Calu3 (cell line): ENCODE measurements around the gene SSNA1. TPM values are rescaled to one million over a fixed set of nuclear protein-coding genes. Genes with fewer than 3 reads are reported as not detected.

ENCODE experiments used
- BruUV-seq: library from RNA; stranded (reverse); fragments of 400-500 nt; replicated peaks from 2 replicates; lab custom pipeline; 2021; lab: Mats Ljungman, UMichigan
- CTCF ChIA-PET: fragments of 300-600 bp; sonication (Branson Sonifier 250); formaldehyde crosslinking; loops from one replicate; lab custom pipeline; 2022; ENCODE audit warnings: antibody characterized with exemption; lab: Charles Lee
- DNase-seq: peaks from one replicate; pipeline ENCODE4 v3.0.0; 2022
- H3K27ac Mint-ChIP-seq: one replicate; pipeline ENCODE4 v1.8.0; 2022; ENCODE audit warnings: mixed read lengths; ENCODE audit not compliant: unreplicated experiment
- H3K27me3 Mint-ChIP-seq: one replicate; pipeline ENCODE4 v1.8.0; 2022; ENCODE audit warnings: mixed read lengths; ENCODE audit not compliant: unreplicated experiment
- H3K36me3 Mint-ChIP-seq: one replicate; pipeline ENCODE4 v1.8.0; 2022; ENCODE audit warnings: mild to moderate bottlenecking, moderate library complexity, mixed read lengths; ENCODE audit not compliant: insufficient read depth, unreplicated experiment
- H3K4me1 Mint-ChIP-seq: one replicate; pipeline ENCODE4 v1.8.0; 2022; ENCODE audit warnings: mild to moderate bottlenecking, low read depth, mixed read lengths; ENCODE audit not compliant: unreplicated experiment
- H3K4me3 Mint-ChIP-seq: one replicate; pipeline ENCODE4 v1.8.0; 2022; ENCODE audit warnings: mild to moderate bottlenecking, low read depth, moderate library complexity, mixed read lengths; ENCODE audit not compliant: unreplicated experiment
- H3K9me3 Mint-ChIP-seq: one replicate; pipeline ENCODE4 v1.8.0; 2022; ENCODE audit warnings: low read depth, mixed read lengths; ENCODE audit not compliant: unreplicated experiment
- intact Hi-C: fragments of 100-400 bp; cut with micrococcal nuclease; formaldehyde crosslinking; loops from one replicate; pipeline ENCODE4 v1.10.0; 2022; ENCODE audit not compliant: unreplicated experiment
- total RNA-seq: library from RNA; stranded (reverse); gene quantifications from 2 replicates; pipeline ENCODE4 v1.2.3, GENCODE V29; 2022
- TF ChIP-seq, protein P1 (sequence below): fragments of 200-600 bp; IDR thresholded peaks from one replicate; pipeline ENCODE4 v1.8.0; 2022; ENCODE audit warnings: antibody characterized with exemption; ENCODE audit not compliant: unreplicated experiment

SSNA1 gene
- total RNA-seq, 1 experiment from 2014 or later: 41.9 TPM

- TF ChIP-seq, protein P1, sequence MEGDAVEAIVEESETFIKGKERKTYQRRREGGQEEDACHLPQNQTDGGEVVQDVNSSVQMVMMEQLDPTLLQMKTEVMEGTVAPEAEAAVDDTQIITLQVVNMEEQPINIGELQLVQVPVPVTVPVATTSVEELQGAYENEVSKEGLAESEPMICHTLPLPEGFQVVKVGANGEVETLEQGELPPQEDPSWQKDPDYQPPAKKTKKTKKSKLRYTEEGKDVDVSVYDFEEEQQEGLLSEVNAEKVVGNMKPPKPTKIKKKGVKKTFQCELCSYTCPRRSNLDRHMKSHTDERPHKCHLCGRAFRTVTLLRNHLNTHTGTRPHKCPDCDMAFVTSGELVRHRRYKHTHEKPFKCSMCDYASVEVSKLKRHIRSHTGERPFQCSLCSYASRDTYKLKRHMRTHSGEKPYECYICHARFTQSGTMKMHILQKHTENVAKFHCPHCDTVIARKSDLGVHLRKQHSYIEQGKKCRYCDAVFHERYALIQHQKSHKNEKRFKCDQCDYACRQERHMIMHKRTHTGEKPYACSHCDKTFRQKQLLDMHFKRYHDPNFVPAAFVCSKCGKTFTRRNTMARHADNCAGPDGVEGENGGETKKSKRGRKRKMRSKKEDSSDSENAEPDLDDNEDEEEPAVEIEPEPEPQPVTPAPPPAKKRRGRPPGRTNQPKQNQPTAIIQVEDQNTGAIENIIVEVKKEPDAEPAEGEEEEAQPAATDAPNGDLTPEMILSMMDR: no peak
- intact Hi-C loops: no loop called here
- Mint-ChIP-seq H3K4me1 (peaks cover 14% of the 10 kb centered on the region), H3K27ac (no peak overlapping the region), H3K27me3 (peaks cover 55% of the 10 kb centered on the region), H3K9me3 (no peaks in the 10 kb centered on the region), H3K4me3 (no peak overlapping the region), H3K36me3 (peaks cover 5% of the 10 kb centered on the region)
- CTCF ChIA-PET: no interaction called here
- no peak for DNase-seq
- no TSS peak for BruUV-seq
These were observed 29.9 kb upstream of the SSNA1 start for GRCh38 chr9:137158625-137159024.

- DNase-seq: no peak
- no peak overlapping the region for H3K4me3 Mint-ChIP-seq
- BruUV-seq: no TSS peak
- TF ChIP-seq, protein P1: no peak
- H3K27ac Mint-ChIP-seq: no peak overlapping the region
- H3K9me3 Mint-ChIP-seq: no peaks in the 10 kb centered on the region
- peaks cover 60% of the 10 kb centered on the region for H3K27me3 Mint-ChIP-seq
- peaks cover 5% of the 10 kb centered on the region for H3K36me3 Mint-ChIP-seq
- intact Hi-C loops: no loop called here
- CTCF ChIA-PET: no interaction called here
- peaks cover 14% of the 10 kb centered on the region for H3K4me1 Mint-ChIP-seq
These were observed 29.1 kb upstream of the SSNA1 start for GRCh38 chr9:137159105-137160053.

DNA sequence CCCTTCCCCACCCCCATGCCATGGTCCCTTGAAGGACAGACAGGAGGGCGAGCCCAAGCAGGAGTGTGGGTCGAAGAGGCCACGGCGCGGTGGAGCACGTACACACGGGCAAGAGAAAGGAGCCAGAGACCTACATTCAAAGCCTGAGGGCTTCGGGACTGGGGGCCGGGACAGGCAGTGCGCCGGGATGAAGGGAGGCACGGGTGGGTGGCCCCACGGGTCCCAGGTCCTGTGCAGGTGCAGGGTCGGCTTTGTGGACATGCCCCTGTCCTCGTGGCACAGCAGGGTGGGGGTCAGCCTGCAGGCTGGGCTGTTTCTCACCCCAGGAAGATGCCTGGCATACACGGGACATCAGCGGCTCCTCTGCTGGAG, 28.4 kb upstream of the SSNA1 start:
- DNase-seq: no peak
- no peak overlapping the region for H3K4me3 Mint-ChIP-seq
- H3K27me3 Mint-ChIP-seq: peaks cover 67% of the 10 kb centered on the region
- H3K36me3 Mint-ChIP-seq: peaks cover 5% of the 10 kb centered on the region
- CTCF ChIA-PET: no interaction called here
- intact Hi-C loops: no loop called here
- H3K4me1 Mint-ChIP-seq: peaks cover 14% of the 10 kb centered on the region
- no peaks in the 10 kb centered on the region for H3K9me3 Mint-ChIP-seq
- BruUV-seq: no TSS peak
- TF ChIP-seq, protein P1: no peak
- H3K27ac Mint-ChIP-seq: no peak overlapping the region

DNA sequence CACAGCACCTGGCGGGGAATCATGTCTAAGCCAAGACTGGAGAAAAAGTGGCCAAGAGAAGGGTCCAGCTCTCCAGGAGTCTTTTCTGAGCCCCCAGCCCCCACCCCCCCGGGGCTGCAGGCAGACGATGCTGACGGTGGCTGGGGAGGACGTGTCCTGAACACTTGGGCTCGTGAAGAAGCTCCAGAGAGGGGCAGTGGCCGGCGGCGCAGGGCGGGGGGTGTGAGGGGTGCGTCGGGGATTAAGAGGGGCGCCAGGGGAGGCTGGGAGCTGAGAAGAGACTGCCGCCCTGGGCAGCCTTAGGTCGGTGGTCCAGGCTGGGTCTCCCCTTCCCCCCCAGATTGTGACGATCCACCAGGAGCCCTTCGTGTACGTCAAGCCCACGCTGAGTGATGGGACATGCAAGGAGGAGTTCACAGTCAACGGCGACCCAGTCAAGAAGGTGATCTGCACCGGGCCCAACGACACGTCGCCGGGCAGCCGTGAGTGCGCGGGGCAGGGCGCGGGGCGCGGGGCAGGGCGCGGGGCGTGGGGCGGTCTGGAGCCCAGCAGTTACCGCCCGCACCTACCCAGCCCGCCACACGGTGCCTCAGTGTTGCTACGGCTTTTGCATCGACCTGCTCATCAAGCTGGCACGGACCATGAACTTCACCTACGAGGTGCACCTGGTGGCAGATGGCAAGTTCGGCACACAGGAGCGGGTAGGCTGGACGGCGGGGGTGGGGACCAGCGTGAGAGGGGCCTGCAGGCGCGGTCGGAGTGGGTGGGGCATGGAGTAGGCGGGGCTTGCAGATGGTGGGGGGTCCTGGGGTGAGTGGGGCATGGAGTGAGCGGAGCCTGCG, 27.5 kb upstream of the SSNA1 start:
- Mint-ChIP-seq H3K4me3 (no peak overlapping the region), H3K9me3 (no peaks in the 10 kb centered on the region)
- BruUV-seq: no TSS peak

More for the DNA sequence above, 27.5 kb upstream of the SSNA1 start:
- CTCF ChIA-PET: interaction anchor here (0.7 to 1.2 kb wide), 2 partner anchors 28 to 74 kb away, joined by 3 to 6 read pairs; partner anchors contain the start of gene MAN1B1
- TF ChIP-seq, protein P1: no peak
- no peak for DNase-seq
- intact Hi-C loops: no loop called here
- Mint-ChIP-seq H3K27me3 (peaks cover 76% of the 10 kb centered on the region), H3K27ac (no peak overlapping the region), H3K4me1 (peaks cover 14% of the 10 kb centered on the region), H3K36me3 (peaks cover 5% of the 10 kb centered on the region)
